ENCODE results near the gene TP53RK.

Gene TP53RK

GRCh38 chr20:46657137-46657536 lies 32.1 kb downstream of the TP53RK start:
- DNase-seq: no peak

- no peak for DNase-seq
Observed at GRCh38 chr20:46652699-46653098, 36.5 kb downstream of the TP53RK start.

GRCh38 chr20:46651091-46651962 lies 37.9 kb downstream of the TP53RK start, which contains the start of gene SLC13A3:
SLC13A3 (minus strand) TSS chr20:46651459; CDS start chr20:46651421, 38 bp downstream.
- no peak for DNase-seq

GRCh38 chr20:46650575-46651090 lies 38.6 kb downstream of the TP53RK start:
- no peak for DNase-seq

- no peak for DNase-seq
Observed at GRCh38 chr20:46649965-46650542, 39.2 kb downstream of the TP53RK start.

GRCh38 chr20:46649650-46649949 lies 39.6 kb downstream of the TP53RK start:
- DNase-seq: no peak

GRCh38 chr20:46648903-46649649 lies 40.2 kb downstream of the TP53RK start:
- DNase-seq: no peak

GRCh38 chr20:46647469-46647868 lies 41.8 kb downstream of the TP53RK start:
- DNase-seq: no peak

- no peak for DNase-seq
Observed at GRCh38 chr20:46646659-46647380, 42.4 kb downstream of the TP53RK start.

GRCh38 chr20:46646122-46646521 lies 43.1 kb downstream of the TP53RK start:
- no peak for DNase-seq

- no peak for DNase-seq
Observed at GRCh38 chr20:46644733-46645132, 44.5 kb downstream of the TP53RK start.

- DNase-seq: no peak
Observed at GRCh38 chr20:46644160-46644559, 45.1 kb downstream of the TP53RK start.

- no peak for DNase-seq
Observed at GRCh38 chr20:46642969-46643343, 46.3 kb downstream of the TP53RK start.

- no peak for DNase-seq
Observed at GRCh38 chr20:46642265-46642968, 46.8 kb downstream of the TP53RK start.

GRCh38 chr20:46641424-46641823 lies 47.8 kb downstream of the TP53RK start:
- DNase-seq: no peak

GRCh38 chr20:46640536-46641311 lies 48.5 kb downstream of the TP53RK start:
- no peak for DNase-seq

GRCh38 chr20:46640044-46640443 lies 49.2 kb downstream of the TP53RK start:
- no peak for DNase-seq

GRCh38 chr20:46639587-46639986 lies 49.7 kb downstream of the TP53RK start:
- DNase-seq: no peak

- no peak for DNase-seq
Observed at GRCh38 chr20:46638898-46639274, 50.4 kb downstream of the TP53RK start.

GRCh38 chr20:46638134-46638897 lies 50.9 kb downstream of the TP53RK start:
- DNase-seq: no peak
